Astrocyte (in vitro differentiated cells and primary cell): ENCODE measurements around the gene ZNF584. TPM values are rescaled to one million over a fixed set of nuclear protein-coding genes. Genes with fewer than 3 reads are reported as not detected.
A peak's percentile ranks its signal among the peaks of the same experiment; 100 is the strongest.

Experiments used
- DNase-seq: peaks from one replicate; pipeline ENCODE4 v3.0.0-alpha.2; 2010; ENCODE audit warnings: low read depth
- FAIRE-seq: peaks from 2 replicates; lab custom pipeline; 2011; peaks lifted over from hg19 to GRCh38; lab: Jason Lieb, UNC
- H2AFZ ChIP-seq: 2 replicates; pipeline ENCODE4 v1.6.0; 2012; ENCODE audit warnings: low read depth, low read length, inconsistent platforms
- H3K27ac ChIP-seq: 2 replicates; pipeline ENCODE4 v1.5.1; 2011; ENCODE audit warnings: low read depth, low read length, inconsistent platforms
- H3K27me3 ChIP-seq: 2 replicates; pipeline ENCODE4 v1.6.0; 2011; ENCODE audit warnings: low read length, inconsistent platforms; ENCODE audit not compliant: insufficient read depth
- H3K36me3 ChIP-seq: 2 replicates; pipeline ENCODE4 v1.5.1; 2011; ENCODE audit warnings: low read length, inconsistent platforms; ENCODE audit not compliant: insufficient read depth
- H3K4me1 ChIP-seq: 2 replicates; pipeline ENCODE4 v1.5.1; 2011; ENCODE audit warnings: low read length, inconsistent platforms; ENCODE audit not compliant: insufficient read depth
- H3K4me2 ChIP-seq: 2 replicates; pipeline ENCODE4 v1.6.0; 2012; ENCODE audit warnings: low read length, inconsistent platforms
- H3K4me3 ChIP-seq: 2 replicates; pipeline ENCODE4 v1.5.1; 2011; ENCODE audit warnings: low read depth, mild to moderate bottlenecking, low read length, inconsistent platforms; ENCODE audit not compliant: insufficient read depth
- H3K79me2 ChIP-seq: 2 replicates; pipeline ENCODE4 v1.6.0; 2012; ENCODE audit warnings: mild to moderate bottlenecking, low read length, inconsistent platforms; ENCODE audit not compliant: insufficient read depth
- H3K9ac ChIP-seq: 2 replicates; pipeline ENCODE4 v1.6.0; 2012; ENCODE audit warnings: mild to moderate bottlenecking, low read length, inconsistent platforms
- H3K9me3 ChIP-seq: 2 replicates; pipeline ENCODE4 v1.5.1; 2012; ENCODE audit warnings: low read depth, mild to moderate bottlenecking, low read length, inconsistent platforms; ENCODE audit not compliant: insufficient read depth
- H4K20me1 ChIP-seq: 2 replicates; pipeline ENCODE4 v1.6.0; 2012; ENCODE audit warnings: low read length, inconsistent platforms; ENCODE audit not compliant: insufficient read depth
- H3K27ac Mint-ChIP-seq: one replicate; pipeline ENCODE4 v1.8.0; 2021; ENCODE audit warnings: mild to moderate bottlenecking, mixed read lengths; ENCODE audit not compliant: unreplicated experiment
- H3K27me3 Mint-ChIP-seq: one replicate; pipeline ENCODE4 v1.8.0; 2021; ENCODE audit warnings: low read depth, mixed read lengths; ENCODE audit not compliant: unreplicated experiment
- H3K36me3 Mint-ChIP-seq: one replicate; pipeline ENCODE4 v1.8.0; 2021; ENCODE audit warnings: low read depth, mixed read lengths; ENCODE audit not compliant: unreplicated experiment
- H3K4me1 Mint-ChIP-seq: one replicate; pipeline ENCODE4 v1.8.0; 2021; ENCODE audit warnings: low read depth, mixed read lengths; ENCODE audit not compliant: unreplicated experiment
- H3K4me3 Mint-ChIP-seq: one replicate; pipeline ENCODE4 v1.8.0; 2021; ENCODE audit warnings: mild to moderate bottlenecking, moderate library complexity, mixed read lengths; ENCODE audit not compliant: unreplicated experiment
- H3K9me3 Mint-ChIP-seq: one replicate; pipeline ENCODE4 v1.8.0; 2021; ENCODE audit warnings: mild to moderate bottlenecking, mixed read lengths; ENCODE audit not compliant: unreplicated experiment
- CTCF ChIP-seq: IDR thresholded peaks from 2 replicates; pipeline ENCODE4 v1.5.1; 2011; ENCODE audit warnings: low read depth, mild to moderate bottlenecking, inconsistent platforms, low read length, moderate library complexity; ENCODE audit not compliant: insufficient read depth
- EZH2 ChIP-seq: IDR thresholded peaks from 2 replicates; pipeline ENCODE4 v1.6.1; 2012; ENCODE audit warnings: mild to moderate bottlenecking, low read length, inconsistent platforms; ENCODE audit not compliant: insufficient read depth
- total RNA-seq: library from RNA; stranded (reverse); gene quantifications from 2 replicates; pipeline ENCODE4 v1.2.1, GENCODE V29; 2021

The ZNF584 gene
- total RNA-seq, 1 donor from 2014 or later = 12.7 TPM

- Histone ChIP-seq H2AFZ (peak overlapping the region; percentile 76), H3K9me3 (no peaks in the 10 kb centered on the region), H3K9ac (peak overlapping the region; percentile 86), H3K27ac (peak overlapping the region; percentile 84), H3K36me3 (no peaks in the 10 kb centered on the region), H4K20me1 (no peaks in the 10 kb centered on the region), H3K79me2 (peaks cover 19% of the 10 kb centered on the region), H3K4me3 (peak overlapping the region; percentile 79), H3K27me3 (no peaks in the 10 kb centered on the region), H3K4me2 (peak overlapping the region; percentile 88), H3K4me1 (peaks cover 11% of the 10 kb centered on the region)
- peak overlapping the region; percentile 30 for H3K27ac Mint-ChIP-seq
- TF ChIP-seq EZH2 (no peak), CTCF (no peak)
- H3K36me3 Mint-ChIP-seq = no peaks in the 10 kb centered on the region
- H3K9me3 Mint-ChIP-seq = no peaks in the 10 kb centered on the region
- H3K4me1 Mint-ChIP-seq = peaks cover 12% of the 10 kb centered on the region
- DNase-seq (no peak), FAIRE-seq (no peak)
- H3K27me3 Mint-ChIP-seq = no peaks in the 10 kb centered on the region
- peak overlapping the region; percentile 87 for H3K4me3 Mint-ChIP-seq
Observed at GRCh38 chr19:58380037-58380661, 28.3 kb upstream of the ZNF584 start.

GRCh38 chr19:58380662-58381459 lies 27.6 kb upstream of the ZNF584 start, which contains the start of gene ZNF837:
ZNF837 (minus strand) TSS chr19:58381030; CDS start chr19:58369332, 11,698 bp downstream.
- Histone ChIP-seq H3K36me3 (no peaks in the 10 kb centered on the region), H3K4me3 (peak within 1 kb of the TSS; percentile 79), H3K27ac (peak within 1 kb of the TSS; percentile 84), H3K79me2 (peaks cover 26% of the 10 kb centered on the region), H3K4me2 (peak within 1 kb of the TSS; percentile 88), H3K27me3 (no peaks in the 10 kb centered on the region), H3K9me3 (no peaks in the 10 kb centered on the region), H3K9ac (peak within 1 kb of the TSS; percentile 86), H2AFZ (peak within 1 kb of the TSS; percentile 76), H3K4me1 (peaks cover 14% of the 10 kb centered on the region), H4K20me1 (no peaks in the 10 kb centered on the region)
- Mint-ChIP-seq H3K4me1 (peaks cover 12% of the 10 kb centered on the region), H3K4me3 (peak within 1 kb of the TSS; percentile 92), H3K27me3 (no peaks in the 10 kb centered on the region), H3K27ac (peak within 1 kb of the TSS; percentile 89), H3K36me3 (no peaks in the 10 kb centered on the region), H3K9me3 (no peaks in the 10 kb centered on the region)
- TF ChIP-seq CTCF (no peak), EZH2 (no peak)
- DNase-seq = peak; percentile 99
- FAIRE-seq = peak; percentile 67
